ENCODE measurements around the gene TP53I3. TPM values are rescaled to one million over a fixed set of nuclear protein-coding genes. Genes with fewer than 3 reads are reported as not detected.

TP53I3 gene
- total RNA-seq, 1 donor from 2014 or later, result 93.2 TPM

DNA sequence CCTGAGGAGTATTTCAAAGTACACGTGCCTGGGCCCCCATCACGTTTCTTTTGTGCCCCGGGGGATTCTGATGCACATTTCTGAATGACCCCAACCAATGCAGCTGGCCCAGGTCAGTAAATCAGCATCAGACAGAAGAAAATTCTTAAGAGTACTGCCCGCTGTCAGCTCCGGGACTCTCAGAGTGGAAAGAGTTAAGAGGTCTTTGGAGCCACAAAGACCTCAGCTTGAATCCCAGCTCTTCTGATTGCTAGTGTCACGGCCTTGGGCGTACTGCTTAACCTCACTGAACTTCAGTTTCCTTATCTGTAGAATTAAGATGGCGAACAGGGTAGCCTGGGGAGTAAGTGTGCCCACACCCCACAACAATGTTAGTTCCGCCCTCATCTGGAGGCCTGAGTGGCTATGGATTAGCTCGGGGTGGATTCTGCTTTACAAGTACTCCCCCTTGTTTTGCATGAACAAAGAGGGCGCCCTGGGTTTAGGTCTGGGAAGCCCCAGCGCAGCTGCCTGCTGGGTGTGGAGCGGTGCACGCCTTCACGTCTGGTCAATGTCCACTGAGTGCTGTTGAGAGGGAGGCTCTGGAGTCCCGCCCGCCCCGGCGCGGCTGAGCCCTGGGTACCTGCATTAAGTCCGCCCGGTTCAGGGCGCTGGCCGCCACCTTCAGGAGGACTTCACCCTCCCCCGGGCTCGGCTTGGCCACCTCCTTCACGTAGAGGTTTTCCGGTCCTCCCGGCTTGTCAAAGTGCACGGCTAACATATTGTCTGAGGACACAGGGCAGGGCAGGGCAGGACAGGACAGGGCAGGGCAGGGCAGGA, 858 bp downstream of the TP53I3 start:
- Histone ChIP-seq H2AFZ (ENCODE audit: low read depth, low read length) (peak overlapping the region; percentile 95), H4K20me1 (ENCODE audit: insufficient read depth, low read length) (no peaks in the 10 kb centered on the region), H3K27ac (ENCODE audit: low read depth, low read length) (peak overlapping the region; percentile 83), H3K4me2 (ENCODE audit: low read length) (peak overlapping the region; percentile 98), H3K4me1 (ENCODE audit: insufficient read depth, low read length) (peaks cover 8% of the 10 kb centered on the region), H3K79me2 (ENCODE audit: insufficient read depth, low read length) (peaks cover 11% of the 10 kb centered on the region), H3K4me3 (ENCODE audit: insufficient read depth, low read depth, low read length) (peak overlapping the region; percentile 74), H3K9ac (ENCODE audit: low read length) (peak overlapping the region; percentile 87), H3K9me3 (ENCODE audit: insufficient read depth, low read depth, low read length) (no peaks in the 10 kb centered on the region), H3K27me3 (ENCODE audit: insufficient read depth, low read length) (no peaks in the 10 kb centered on the region), H3K36me3 (ENCODE audit: insufficient read depth, low read length) (peaks cover 20% of the 10 kb centered on the region)
- DNase-seq (ENCODE audit: low read depth), result peak; percentile 76
- TF ChIP-seq, protein P1, sequence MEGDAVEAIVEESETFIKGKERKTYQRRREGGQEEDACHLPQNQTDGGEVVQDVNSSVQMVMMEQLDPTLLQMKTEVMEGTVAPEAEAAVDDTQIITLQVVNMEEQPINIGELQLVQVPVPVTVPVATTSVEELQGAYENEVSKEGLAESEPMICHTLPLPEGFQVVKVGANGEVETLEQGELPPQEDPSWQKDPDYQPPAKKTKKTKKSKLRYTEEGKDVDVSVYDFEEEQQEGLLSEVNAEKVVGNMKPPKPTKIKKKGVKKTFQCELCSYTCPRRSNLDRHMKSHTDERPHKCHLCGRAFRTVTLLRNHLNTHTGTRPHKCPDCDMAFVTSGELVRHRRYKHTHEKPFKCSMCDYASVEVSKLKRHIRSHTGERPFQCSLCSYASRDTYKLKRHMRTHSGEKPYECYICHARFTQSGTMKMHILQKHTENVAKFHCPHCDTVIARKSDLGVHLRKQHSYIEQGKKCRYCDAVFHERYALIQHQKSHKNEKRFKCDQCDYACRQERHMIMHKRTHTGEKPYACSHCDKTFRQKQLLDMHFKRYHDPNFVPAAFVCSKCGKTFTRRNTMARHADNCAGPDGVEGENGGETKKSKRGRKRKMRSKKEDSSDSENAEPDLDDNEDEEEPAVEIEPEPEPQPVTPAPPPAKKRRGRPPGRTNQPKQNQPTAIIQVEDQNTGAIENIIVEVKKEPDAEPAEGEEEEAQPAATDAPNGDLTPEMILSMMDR (IDR thresholded peaks at IDR 0.05; ENCODE audit: insufficient read depth, low read depth, low read length), result no peak
- no peak for TF ChIP-seq EZH2 (IDR thresholded peaks at IDR 0.05; ENCODE audit: insufficient read depth, low read length)
- Mint-ChIP-seq H3K4me1 (ENCODE audit: low read depth, unreplicated experiment) (peaks cover 5% of the 10 kb centered on the region), H3K27me3 (ENCODE audit: low read depth, unreplicated experiment) (no peaks in the 10 kb centered on the region), H3K27ac (ENCODE audit: unreplicated experiment) (peak overlapping the region; percentile 90), H3K36me3 (ENCODE audit: low read depth, unreplicated experiment) (peaks cover 14% of the 10 kb centered on the region), H3K9me3 (ENCODE audit: unreplicated experiment) (no peaks in the 10 kb centered on the region), H3K4me3 (ENCODE audit: unreplicated experiment) (peak overlapping the region; percentile 94)
- no peak for FAIRE-seq

DNA sequence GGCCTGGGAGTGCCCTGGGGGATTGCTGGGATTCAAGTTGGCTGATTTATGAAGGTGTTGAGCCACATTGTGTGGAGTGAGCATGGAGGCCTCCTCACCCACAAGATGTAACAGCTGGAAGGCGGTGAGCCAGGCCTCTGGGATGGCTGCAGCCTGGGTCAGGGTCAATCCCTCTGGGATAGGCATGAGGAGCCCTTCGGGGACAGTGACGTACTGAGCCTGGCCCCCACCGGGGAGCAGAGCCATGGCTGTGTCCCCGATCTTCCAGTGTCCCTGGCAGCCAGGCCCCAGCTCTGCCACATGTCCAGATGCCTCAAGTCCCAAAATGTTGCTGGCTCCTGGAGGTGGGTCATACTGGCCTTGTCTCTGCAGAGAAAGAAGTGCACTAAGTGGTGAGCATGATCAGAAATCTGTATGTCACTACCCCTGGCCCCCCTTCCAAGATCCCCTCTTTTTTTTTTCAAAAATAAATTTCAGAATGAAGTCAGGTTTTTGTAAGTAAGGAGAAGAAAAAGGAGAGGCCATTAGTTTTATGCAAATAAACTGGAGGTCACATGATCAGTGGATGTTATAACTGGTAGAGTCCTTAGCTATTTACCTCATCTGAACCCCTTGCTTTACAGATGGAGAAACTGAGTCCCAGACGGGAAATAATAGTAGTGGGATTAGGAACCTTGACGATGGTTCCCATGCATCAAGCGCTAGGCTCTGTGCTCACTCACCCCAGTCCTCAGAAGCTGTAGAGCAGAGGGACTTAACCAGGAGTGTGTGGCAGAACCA, 1.7 kb downstream of the TP53I3 start:
- peak overlapping the region; percentile 95 for H2AFZ ChIP-seq (ENCODE audit: low read depth, low read length)
- no peaks in the 10 kb centered on the region for H3K27me3 Mint-ChIP-seq (ENCODE audit: low read depth, unreplicated experiment)
- peak overlapping the region; percentile 87 for H3K9ac ChIP-seq (ENCODE audit: low read length)
- FAIRE-seq (no peak), DNase-seq (ENCODE audit: low read depth) (no peak)
- H3K9me3 ChIP-seq (ENCODE audit: insufficient read depth, low read depth, low read length), result no peaks in the 10 kb centered on the region
- H3K27ac ChIP-seq (ENCODE audit: low read depth, low read length), result peak overlapping the region; percentile 83
- TF ChIP-seq, protein P1 (IDR thresholded peaks at IDR 0.05; ENCODE audit: insufficient read depth, low read depth, low read length), result no peak
- no peak for TF ChIP-seq EZH2 (IDR thresholded peaks at IDR 0.05; ENCODE audit: insufficient read depth, low read length)
- peak overlapping the region; percentile 90 for H3K27ac Mint-ChIP-seq (ENCODE audit: unreplicated experiment)
- H3K4me2 ChIP-seq (ENCODE audit: low read length), result peak overlapping the region; percentile 98
- H3K4me3 Mint-ChIP-seq (ENCODE audit: unreplicated experiment), result peak overlapping the region; percentile 94
- H3K4me1 Mint-ChIP-seq (ENCODE audit: low read depth, unreplicated experiment), result peaks cover 5% of the 10 kb centered on the region
- no peaks in the 10 kb centered on the region for H4K20me1 ChIP-seq (ENCODE audit: insufficient read depth, low read length)
- peaks cover 8% of the 10 kb centered on the region for H3K4me1 ChIP-seq (ENCODE audit: insufficient read depth, low read length)
- no peaks in the 10 kb centered on the region for H3K27me3 ChIP-seq (ENCODE audit: insufficient read depth, low read length)
- H3K4me3 ChIP-seq (ENCODE audit: insufficient read depth, low read depth, low read length), result peak overlapping the region; percentile 74
- H3K36me3 ChIP-seq (ENCODE audit: insufficient read depth, low read length), result peaks cover 21% of the 10 kb centered on the region
- peaks cover 14% of the 10 kb centered on the region for H3K36me3 Mint-ChIP-seq (ENCODE audit: low read depth, unreplicated experiment)
- H3K79me2 ChIP-seq (ENCODE audit: insufficient read depth, low read length), result peaks cover 11% of the 10 kb centered on the region
- H3K9me3 Mint-ChIP-seq (ENCODE audit: unreplicated experiment), result no peaks in the 10 kb centered on the region
